Right ventricle myocardium inferior (tissue), 1 donor: Measurements from ENCODE around the gene AP3B1. TPM values are rescaled to one million over a fixed set of nuclear protein-coding genes. Genes with fewer than 3 reads are reported as not detected.
"Not testable (repeated sequence)": the region's sequence is repeated elsewhere in the genome, so short reads cannot be mapped to it uniquely, and the experiment has no call there.

ENCODE experiments used
- ATAC-seq: fragments of 200-7000 bp; cut with Tn5 transposase; one replicate; pipeline ENCODE4 v1.9.1; 2020; ENCODE audit warnings: mild to moderate bottlenecking, moderate library complexity
- DNase-seq: peaks from one replicate; pipeline ENCODE4 v3.0.0; 2021; ENCODE audit errors: missing footprints
- intact Hi-C: fragments of 100-400 bp; cut with DNase I; formaldehyde crosslinking; loops from one replicate; pipeline ENCODE4 v1.11.0; 2022
- total RNA-seq: library from RNA; stranded (reverse); fragmentation: NEBNext Ultra II Directional; extraction: Animal tissue kit (Norgen Biotek cat#: 25700); gene quantifications from one replicate; pipeline ENCODE4 v1.2.1, GENCODE V29; 2021
- donor health status: DM: no; HTN: yes; CAD: no; lungs with severe emphysema.

The AP3B1 gene
- total RNA-seq, 1 donor from 2014 or later, result 21.3 TPM

GRCh38 chr5:78203815-78204214, 90.7 kb downstream of the AP3B1 start:
- intact Hi-C loops, result no loop called here
- ATAC-seq (no peak), DNase-seq (no peak)

GRCh38 chr5:78190402-78190801, 104.1 kb downstream of the AP3B1 start:
- intact Hi-C loops, result no loop called here
- no peak for ATAC-seq
- no peak for DNase-seq

GRCh38 chr5:78188681-78189080, 105.8 kb downstream of the AP3B1 start:
- ATAC-seq, DNase-seq, intact Hi-C loops: not testable (repeated sequence)

- ATAC-seq (no peak), DNase-seq (no peak)
- intact Hi-C loops, result no loop called here
Measured at GRCh38 chr5:78187172-78187571, 107.3 kb downstream of the AP3B1 start.

GRCh38 chr5:78182838-78183237, 111.7 kb downstream of the AP3B1 start:
- DNase-seq, result no peak
- ATAC-seq, result no peak
- intact Hi-C loops, result no loop called here

GRCh38 chr5:78178356-78178755, 116.1 kb downstream of the AP3B1 start:
- no peak for DNase-seq

GRCh38 chr5:78170335-78170734, 124.2 kb downstream of the AP3B1 start:
- intact Hi-C loops, DNase-seq, ATAC-seq: not testable (repeated sequence)

More at GRCh38 chr5:78178356-78178755, 116.1 kb downstream of the AP3B1 start:
- intact Hi-C loops, result no loop called here
- no peak for ATAC-seq

GRCh38 chr5:78162253-78162862, 132.1 kb downstream of the AP3B1 start:
- ATAC-seq (no peak), DNase-seq (no peak)
- intact Hi-C loops, result loop anchor here (5.0 to 10.0 kb wide), 2 partner anchors 515 to 598 kb away; no protein-coding TSS in a partner anchor

- ATAC-seq (no peak), DNase-seq (no peak)
- intact Hi-C loops, result no loop called here
Measured at GRCh38 chr5:78157001-78157400, 137.5 kb downstream of the AP3B1 start.

GRCh38 chr5:78151594-78152271, 142.8 kb downstream of the AP3B1 start:
- intact Hi-C loops, result no loop called here
- ATAC-seq (no peak), DNase-seq (no peak)

GRCh38 chr5:78137290-78137689, 157.2 kb downstream of the AP3B1 start:
- intact Hi-C loops, result no loop called here
- ATAC-seq, result no peak

GRCh38 chr5:78133423-78133822, 161.1 kb downstream of the AP3B1 start:
- intact Hi-C loops, result no loop called here
- ATAC-seq (no peak), DNase-seq (no peak)

More at GRCh38 chr5:78137290-78137689, 157.2 kb downstream of the AP3B1 start:
- no peak for DNase-seq

GRCh38 chr5:78132507-78132906, 162.0 kb downstream of the AP3B1 start:
- no peak for ATAC-seq
- DNase-seq, result no peak
- intact Hi-C loops, result no loop called here

- intact Hi-C loops, result no loop called here
- no peak for ATAC-seq
- no peak for DNase-seq
Measured at GRCh38 chr5:78129597-78129996, 164.9 kb downstream of the AP3B1 start.

GRCh38 chr5:78127875-78128274, 166.6 kb downstream of the AP3B1 start:
- DNase-seq (no peak), ATAC-seq (no peak)
- intact Hi-C loops, result no loop called here

GRCh38 chr5:78126536-78126935, 168.0 kb downstream of the AP3B1 start:
- ATAC-seq, result no peak
- no peak for DNase-seq
- intact Hi-C loops, result no loop called here

- no peak for DNase-seq
- intact Hi-C loops, result no loop called here
- no peak for ATAC-seq
Measured at GRCh38 chr5:78116167-78116566, 178.3 kb downstream of the AP3B1 start.

GRCh38 chr5:78113689-78114264, 180.7 kb downstream of the AP3B1 start:
- DNase-seq (no peak), ATAC-seq (no peak)
- intact Hi-C loops, result no loop called here

GRCh38 chr5:78112931-78113330, 181.6 kb downstream of the AP3B1 start:
- ATAC-seq (no peak), DNase-seq (no peak)
- intact Hi-C loops, result no loop called here

- ATAC-seq, result no peak
- intact Hi-C loops, result no loop called here
- DNase-seq, result no peak
Measured at GRCh38 chr5:78109891-78110324, 184.6 kb downstream of the AP3B1 start.
